Measurements from ENCODE around the gene SLIT3. TPM values are rescaled to one million over a fixed set of nuclear protein-coding genes. Genes with fewer than 3 reads are reported as not detected.

Gene SLIT3
- total RNA-seq, 1 donor from 2014 or later, result under 0.01 TPM

DNA sequence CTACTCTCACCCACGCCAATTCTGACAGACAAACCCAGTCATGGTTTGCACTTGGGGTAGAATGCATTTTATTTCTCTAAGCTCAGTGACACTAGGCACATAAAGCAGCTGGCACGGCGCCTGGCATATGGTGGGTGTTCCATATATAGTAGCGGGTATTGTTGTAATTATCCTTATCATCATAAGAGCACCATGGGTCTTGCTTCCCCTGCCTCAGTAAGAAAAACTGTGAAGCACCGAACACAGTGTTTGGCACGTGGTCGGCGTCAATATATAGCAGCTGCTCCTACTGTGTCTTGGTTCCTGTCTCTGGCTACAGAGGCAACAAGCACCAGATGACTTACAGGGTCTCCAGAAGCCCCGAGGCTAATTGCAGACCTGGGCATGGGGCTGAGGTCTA lies 527.7 kb downstream of the SLIT3 start:
- no peak for DNase-seq (ENCODE audit: low read depth in 2 of 2)

DNA sequence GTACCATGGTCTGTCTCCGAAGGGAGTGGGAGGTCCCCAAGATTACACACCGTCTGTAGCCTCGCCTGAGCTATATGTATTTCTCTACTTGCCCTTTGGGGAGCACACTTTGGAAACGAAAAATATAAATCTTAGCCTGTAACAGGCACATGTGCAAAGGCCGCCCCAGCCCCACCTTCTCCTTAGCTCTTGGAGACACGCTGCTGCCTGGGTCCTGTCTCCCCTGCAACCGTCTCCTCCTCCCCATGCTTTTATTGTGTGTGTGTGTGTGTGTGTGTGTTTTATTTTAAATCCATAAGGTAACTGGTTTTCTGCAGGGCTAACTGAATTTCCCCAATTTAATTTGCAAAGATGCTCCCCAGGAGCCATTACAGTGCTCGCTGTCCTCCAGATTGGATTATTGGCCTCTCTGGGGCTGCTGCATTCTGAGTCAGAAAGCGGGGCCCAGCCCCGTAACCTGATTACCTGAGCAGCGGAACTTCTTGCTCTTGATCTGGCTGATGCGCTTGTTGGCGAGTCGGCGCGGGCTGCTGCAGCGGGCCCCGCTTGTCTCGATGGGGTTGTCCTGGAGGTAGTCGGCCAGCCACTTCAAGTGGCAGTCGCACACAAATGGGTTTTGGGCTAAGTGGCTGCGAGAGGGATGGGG lies 528.5 kb downstream of the SLIT3 start:
- no peak for DNase-seq (ENCODE audit: low read depth in 2 of 2)

DNA sequence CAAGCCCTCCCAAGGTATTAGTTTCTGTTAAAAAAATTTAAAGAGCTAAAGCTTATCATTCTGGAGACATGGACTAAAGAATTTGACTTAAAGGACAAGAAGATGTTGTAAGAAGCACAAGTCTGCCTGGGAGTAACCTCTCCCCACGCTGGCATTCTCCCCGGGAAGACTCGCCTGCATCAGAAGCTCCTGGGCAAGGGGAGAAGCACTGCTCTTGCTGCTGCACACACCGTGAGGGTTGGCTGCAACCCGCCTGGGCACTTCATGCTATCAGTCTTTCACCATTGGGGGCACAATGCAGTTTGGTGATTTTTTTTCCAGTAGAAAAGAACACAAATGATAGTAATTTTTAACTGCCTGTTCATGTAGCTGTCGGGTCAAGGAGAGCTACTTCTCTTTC lies 529.3 kb downstream of the SLIT3 start:
- peak in 1 of 2 donors; percentile 4 for DNase-seq (ENCODE audit: low read depth in 2 of 2)

DNA sequence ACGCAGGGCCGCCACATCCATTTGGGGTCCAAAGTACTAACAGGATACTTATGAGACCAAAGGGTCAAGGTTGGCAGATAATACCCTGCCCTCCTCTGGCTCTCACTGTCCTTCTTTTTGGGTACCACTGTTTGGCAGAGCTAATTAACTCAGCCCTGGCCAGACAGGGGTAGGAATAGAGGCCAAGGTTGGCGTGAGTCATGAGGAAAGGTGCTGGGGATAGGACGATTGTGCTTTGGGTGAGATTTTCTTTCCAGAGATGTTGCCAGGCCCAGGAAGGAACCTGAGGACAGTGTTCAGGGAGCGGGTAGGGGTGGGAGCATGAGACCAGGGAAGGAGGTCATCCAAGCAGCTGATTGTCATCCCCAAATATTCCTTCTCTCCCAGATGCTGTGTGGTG lies 529.9 kb downstream of the SLIT3 start:
- DNase-seq (ENCODE audit: low read depth in 2 of 2), result no peak

DNA sequence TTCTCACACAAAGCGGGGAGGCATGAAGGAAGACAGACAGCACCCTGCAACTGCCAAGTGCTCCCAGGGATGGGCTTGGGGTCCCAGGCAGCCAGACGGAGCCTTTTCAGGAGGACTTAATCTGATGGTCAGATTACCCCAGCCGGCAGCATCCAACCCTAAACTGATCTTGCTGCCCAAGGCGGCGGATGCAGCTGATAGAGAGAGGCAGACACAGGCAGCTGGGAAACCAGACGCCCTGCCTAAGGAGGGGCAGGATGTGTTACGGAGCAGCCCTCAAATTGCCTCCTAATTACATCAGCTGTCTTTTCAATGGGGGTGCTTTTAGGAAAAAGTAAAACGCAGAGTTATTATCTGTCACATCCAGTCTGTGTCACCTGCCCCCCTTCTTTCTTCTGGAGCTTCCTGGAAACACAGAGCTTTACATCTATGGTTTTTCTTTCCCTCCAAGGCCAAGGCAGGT lies 530.9 kb downstream of the SLIT3 start:
- DNase-seq (ENCODE audit: low read depth in 2 of 2), result no peak

DNA sequence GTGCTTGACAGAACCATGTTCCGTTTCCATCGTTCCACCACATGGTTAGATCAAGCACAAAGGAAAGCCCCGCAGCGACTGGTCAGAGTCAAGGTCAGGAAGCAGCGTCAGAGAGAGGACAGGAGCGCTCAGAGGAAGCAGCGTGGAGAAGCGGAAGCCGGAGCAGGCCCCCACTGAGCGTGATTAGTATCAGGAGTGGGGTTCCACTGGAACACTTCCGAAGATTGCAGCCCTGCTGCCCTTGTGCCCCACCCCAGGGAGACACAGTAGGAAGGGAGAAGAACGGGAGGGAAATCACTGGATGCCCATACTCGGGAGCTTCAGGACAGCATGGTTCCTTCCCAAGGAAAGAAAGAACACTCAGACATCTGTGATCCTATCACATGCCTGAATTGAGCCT lies 532.8 kb downstream of the SLIT3 start:
- no peak for DNase-seq (ENCODE audit: low read depth in 2 of 2)

DNA sequence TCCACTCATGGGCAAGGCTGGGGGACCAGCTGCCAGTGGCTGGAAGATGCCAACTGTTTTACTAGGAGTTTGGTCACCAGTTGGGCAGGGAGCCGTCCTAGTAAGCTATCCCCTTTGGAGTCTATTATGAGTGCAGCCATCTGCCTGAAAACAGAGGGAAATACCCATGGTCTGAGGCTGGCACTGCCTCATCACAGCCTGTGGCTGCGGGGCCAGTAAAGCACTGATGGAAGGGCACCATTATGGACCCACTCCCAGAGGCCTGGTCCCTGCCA lies 534.6 kb downstream of the SLIT3 start:
- DNase-seq (ENCODE audit: low read depth in 2 of 2), result no peak

DNA sequence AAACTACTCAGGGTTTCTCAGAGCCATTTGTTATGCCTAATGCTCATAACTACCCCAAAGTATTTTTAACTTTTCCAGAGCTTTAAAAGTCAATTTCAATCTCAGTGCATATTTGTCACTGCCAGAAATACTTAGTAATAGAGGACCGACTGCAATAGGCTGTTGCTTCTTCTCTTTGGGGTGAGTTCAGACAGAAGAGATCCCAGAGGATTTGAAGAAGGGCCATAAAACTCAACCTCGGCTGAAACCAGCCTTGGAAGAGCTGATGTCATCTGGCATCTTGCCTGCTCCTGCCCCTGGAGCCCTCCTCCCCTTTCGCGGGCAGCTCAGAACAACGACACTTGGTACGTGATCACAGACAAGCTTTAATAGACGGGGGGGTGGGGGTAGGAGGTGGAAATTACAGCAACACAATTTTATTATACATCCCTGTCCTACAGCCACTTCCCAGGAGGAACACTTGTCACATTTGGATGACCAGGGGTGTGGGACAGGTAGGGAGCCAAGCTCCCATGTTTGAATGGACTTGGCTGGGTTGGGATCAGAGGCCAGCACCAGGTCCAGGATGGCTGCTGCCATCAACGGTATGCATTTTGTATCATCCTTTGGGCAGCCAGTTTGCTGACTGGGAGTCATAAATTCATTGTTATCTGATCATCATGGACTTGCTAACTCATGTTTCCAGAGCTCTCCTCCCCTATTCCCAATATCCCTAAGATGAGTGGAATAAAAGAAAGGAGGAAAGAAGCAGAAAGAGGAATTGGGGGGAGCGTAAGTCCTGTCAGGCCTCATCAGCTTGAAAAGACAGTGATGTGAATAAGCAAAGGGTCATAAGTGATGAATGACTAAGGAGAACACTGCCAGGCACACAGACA lies 535.2 kb downstream of the SLIT3 start:
- no peak for DNase-seq (ENCODE audit: low read depth in 2 of 2)

DNA sequence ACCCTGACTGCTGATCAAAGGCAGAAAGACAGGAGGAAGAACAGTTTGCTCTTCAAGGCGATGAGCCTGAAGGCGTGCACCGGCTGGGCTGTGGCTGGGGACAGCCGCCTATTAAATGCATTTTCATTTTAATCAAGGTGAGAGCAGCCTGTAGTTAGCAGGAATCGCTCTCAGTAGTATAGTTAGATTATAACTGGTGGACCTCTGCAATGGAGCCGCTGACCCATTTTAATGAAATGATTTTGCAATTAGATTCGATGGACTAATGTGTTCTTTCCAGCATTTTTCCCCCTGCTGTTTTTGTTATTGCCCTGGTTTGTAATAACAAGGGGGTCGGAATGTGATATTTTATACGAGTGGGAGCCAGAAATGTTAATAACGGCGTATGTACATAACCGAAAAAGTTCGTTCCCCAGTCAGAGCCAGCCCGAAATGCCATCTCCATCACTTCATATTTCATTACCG lies 535.8 kb downstream of the SLIT3 start:
- DNase-seq (ENCODE audit: low read depth in 2 of 2), result no peak

DNA sequence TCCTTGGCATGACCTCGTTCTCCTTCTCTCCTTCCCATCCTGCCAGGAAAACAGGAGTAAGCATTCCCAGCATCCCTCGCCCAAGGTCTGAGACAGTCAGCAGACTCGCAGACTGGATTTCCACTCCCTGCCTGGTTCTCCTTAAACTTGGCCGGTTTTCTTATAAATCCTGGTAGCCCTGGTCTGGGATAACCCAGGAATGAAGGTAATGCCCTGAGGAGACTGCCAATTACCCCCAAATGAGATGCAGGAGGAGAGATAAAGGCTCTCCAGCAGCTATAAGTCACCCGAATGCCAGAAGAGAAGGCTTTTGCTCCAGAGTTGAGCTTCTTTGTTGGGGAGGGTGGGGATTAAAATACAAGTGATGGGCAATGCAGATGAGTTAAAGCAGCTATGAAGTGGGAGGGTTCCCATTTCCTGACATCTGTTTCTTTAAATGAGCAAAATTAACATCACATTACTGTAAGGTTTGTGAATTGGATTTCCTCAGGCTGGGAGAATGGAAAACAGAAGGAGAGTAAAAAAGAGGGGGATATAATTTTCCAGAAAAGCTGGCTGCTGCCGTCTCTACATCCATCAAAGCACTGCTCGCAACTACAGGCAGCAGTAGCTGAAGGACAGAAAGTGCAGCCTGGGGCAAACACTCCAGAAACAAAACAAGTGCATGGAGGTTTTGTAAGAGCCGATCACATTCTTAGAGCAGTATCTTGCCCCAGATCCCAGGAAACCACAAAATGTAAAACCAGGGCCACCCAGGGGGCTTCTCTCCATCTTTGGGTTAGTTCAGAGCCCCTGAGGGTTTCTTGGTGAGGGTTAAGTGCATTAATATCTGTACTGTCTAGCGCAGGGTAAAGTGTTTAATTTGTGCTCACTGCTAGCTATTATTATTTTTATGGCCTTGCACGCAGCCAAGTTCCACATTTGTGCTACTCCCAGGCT lies 544.2 kb downstream of the SLIT3 start:
- no peak for DNase-seq (ENCODE audit: low read depth in 2 of 2)

DNA sequence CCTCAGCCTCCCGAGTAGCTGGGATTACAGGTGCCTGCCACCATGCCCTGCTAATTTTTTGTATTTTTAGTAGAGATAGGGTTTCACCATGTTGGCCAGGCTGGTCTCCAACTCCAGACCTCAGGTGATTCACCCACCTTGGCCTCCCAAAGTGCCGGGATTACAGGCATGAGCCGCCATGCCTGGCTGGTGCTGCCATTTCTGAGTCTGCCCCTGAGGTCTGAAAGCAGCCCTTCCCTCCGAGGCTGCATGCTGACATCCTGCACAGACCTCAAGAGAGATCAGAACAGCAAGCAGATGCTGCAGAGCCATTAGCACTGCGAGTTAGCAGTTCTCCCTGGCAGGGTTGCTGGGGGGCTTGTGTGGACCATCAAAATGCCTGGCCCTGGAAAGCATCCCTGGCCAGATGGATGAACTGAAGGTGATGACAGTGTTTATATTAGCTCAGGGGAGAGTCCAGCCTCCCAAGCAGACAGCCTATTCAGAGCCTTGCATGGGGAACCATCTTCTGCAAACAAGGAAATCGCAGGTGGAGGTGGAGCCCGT lies 545.3 kb downstream of the SLIT3 start:
- DNase-seq (ENCODE audit: low read depth in 2 of 2), result no peak

DNA sequence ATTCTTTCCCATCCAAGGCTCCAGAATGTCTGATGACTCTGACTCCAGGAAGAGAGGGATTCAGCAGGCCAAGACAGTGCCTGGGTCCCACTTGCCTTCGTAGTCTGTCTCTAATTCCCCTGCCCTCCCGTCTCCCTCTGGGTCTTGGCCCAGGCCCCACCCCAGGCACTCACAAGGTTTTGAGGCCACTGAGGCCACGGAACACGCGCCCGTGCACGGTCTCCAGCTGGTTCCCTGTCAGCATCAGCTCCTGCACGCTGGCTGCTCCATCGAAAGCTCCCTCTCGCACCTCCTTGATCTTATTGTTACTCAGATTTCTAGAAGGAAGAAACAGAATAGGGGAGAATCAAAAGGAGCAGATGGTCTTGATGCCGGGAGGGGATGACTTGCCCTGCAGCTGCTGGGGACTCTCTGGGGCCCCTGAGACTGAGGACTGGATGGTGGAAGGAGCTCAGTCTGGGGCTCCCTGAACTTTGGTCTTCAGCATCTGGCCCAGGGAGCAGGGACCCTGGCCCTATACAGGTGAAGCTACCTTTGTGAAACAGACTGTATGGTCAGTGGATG lies 547.2 kb downstream of the SLIT3 start:
- DNase-seq (ENCODE audit: low read depth in 2 of 2), result no peak

DNA sequence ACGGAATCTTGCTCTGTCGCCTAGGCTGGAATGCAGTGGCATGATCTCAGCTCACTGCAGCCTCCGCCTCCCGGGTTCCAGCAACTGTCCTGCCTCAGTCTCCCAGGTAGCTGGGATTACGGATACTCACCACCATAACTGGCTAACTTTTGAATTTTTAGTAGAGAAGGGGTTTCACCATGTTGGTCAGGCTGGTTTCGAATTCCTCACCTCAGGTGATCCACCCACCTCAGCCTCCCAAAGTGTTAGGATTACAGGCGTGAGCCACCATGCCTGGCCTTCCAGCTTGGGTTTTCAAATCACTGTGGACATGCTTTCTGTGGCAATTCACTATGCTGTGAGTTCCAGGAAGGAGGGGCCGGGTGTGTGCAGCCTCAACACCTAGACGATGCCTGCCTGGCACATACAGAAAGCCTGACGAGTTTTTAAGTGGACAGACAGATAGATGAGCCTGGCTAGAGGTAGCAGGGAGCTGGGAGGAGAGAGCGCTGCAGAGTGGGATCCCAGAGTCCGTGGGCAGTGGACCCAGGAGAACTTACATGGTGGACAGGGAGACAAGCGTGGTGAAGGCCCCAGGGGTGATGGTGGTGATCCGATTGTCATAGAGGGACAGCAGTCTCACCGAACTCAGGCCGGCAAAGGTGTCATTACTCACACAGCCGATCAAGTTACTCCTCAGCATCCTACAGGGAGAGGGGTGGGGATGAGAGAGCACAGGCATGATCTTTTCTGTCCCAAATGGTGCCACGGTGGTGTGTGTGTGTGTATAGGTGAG lies 548.3 kb downstream of the SLIT3 start:
- DNase-seq (ENCODE audit: low read depth in 2 of 2), result no peak

DNA sequence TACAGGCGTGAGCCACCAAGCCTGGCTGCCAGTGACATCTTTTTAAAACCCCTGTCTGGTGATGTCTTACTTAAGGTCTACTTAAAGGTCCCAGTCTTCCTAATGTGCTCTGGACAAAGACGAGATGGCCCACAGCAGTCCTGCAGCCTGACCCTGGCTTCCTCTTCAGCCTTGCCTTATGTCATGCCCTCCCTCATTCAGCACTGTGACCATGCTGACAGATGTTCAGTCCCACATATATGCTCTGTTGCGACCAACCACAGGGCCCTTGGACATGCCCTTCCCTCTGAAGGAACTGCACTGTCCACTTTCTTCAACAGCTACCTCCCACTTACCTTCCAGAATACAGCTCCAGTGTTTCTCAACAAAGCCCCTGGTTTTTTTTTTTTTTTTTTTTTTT lies 548.9 kb downstream of the SLIT3 start:
- DNase-seq (ENCODE audit: low read depth in 2 of 2), result no peak

DNA sequence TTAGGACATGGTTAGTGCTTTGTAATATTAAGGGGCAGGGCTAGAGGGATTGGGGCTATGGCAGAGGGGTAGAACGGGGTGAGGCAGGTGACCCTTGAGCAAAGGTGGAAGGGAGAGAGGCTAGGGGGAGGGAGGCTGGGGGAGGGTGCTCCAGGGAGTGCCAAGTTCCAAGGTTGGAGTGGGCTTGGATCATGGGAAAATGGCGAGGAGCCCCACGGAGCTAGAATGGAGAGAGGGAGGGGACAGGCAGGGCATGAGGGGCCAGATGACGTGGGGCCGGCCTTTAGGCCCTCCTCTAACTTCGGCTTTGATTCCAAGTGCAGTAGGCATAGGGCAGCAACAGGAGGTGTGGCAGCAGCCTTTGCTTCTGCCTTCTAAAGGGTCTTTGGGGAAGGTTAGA lies 550.0 kb downstream of the SLIT3 start:
- no peak for DNase-seq (ENCODE audit: low read depth in 2 of 2)

DNA sequence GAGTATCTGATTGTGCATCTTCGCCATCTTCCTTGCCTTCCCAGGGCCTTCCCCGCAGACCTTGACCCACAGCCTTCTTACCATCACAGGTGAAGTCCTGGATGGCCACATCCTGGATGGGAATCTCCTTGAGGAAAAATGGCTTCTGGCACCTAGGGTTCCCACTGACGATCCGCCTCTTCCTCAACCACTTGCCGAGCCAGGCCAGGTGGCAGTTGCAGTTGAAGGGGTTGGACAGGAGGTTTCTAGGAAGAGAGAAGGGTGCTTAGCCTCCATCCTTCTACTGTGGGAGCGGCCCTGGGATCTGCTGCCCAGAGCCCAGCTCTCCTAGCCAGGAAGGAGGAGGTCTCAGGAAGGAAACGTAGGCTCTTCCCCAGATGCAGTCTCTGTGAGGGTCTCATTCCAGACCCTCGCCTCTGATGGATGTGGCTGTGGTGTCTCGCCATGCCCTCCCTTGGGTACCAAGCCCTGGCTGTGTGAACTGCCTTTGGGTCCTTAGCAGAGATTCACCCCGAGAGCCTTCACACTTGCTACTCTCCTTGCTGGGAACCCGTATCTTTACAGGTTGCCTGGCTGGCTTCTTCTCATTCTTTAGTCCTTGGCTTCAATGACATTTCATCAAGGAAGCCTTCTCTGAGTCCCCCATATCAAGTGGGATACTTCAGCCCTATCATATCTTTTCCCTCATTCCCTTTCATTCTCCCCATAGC lies 551.4 kb downstream of the SLIT3 start:
- no peak for DNase-seq (ENCODE audit: low read depth in 2 of 2)

DNA sequence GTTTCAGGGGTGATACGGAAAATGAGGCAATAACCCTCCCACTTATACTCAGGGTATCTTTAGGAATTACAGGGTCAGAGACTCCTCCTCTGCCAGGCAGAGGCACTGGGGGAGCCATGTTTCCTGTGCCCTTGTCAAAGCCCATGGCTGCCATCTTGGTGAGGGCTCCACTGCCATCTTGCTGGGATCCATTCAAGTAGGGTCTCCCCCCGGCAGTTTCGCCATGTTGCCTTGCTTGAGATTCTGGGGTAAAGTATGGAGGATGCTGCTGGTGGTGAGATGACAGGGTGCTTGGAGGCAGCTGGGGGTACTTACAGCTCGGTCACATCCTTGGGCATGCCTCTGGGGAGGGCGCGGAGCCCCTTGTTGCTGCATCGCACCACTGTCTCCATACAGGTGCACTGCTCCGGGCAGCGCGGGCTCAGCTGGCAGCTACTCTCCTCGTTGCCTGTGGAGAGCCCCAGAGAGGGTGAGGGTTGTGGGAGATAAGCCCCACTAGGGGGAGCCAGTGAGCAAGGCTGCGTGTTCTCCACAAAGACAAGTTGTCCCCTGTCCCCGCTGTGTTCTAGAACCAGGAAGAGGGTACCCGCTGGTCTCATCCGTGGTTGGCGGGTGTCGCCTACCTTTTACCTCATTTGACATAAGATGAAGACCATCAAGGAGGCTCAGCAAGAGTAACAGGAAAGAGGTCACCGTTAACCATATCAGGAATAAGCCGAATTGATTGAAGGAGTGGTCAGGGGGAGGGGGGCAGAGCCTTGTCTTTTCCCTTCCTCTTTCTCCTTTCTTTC lies 552.8 kb downstream of the SLIT3 start:
- peak in 1 of 2 donors; percentile 59 for DNase-seq (ENCODE audit: low read depth in 2 of 2)

DNA sequence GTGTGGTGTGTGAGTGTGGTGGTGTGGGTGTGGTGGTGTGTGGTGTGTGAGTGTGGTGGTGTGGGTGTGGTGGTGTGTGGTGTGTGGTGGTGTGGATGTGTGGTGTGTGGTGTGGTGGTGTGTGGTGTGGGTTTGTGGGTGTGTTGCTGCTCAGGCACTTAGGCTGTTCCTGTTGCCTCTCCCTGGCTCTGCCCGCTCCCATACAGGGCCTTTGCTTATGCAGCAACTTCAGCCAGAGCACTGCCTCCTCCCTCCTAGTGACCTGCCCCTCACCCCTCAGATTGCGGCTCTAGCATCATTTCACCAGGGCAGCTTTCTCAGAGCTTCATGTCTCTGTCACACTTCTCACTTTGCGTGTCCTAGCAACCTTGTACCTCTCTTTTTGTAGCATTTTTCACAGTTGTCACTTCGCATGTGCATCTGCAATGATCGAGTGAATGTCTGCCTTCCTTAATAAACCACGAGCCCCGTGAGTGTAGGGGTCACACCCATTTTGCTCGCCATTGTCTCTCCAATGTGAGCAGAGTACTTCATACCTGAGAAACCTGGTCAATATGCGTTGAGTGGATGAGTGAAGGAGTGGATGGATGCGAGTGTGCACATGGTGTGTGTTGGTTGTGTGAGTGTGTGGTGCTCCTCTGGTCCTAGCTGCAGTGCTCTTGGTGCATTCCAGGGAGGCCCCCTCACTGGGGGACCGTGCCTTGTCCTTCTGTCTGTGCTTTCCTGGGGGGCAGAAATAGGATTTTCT lies 553.9 kb downstream of the SLIT3 start:
- no peak for DNase-seq (ENCODE audit: low read depth in 2 of 2)
